Pulmonary artery endothelial cell (primary cell): Measurements from ENCODE around the gene BDKRB2. TPM values are rescaled to one million over a fixed set of nuclear protein-coding genes. Genes with fewer than 3 reads are reported as not detected.

Experiments
- DNase-seq: peaks from one replicate; pipeline ENCODE4 v3.0.0-alpha.2; 2011; ENCODE audit warnings: low read depth, low spot score
- total RNA-seq: library from RNA; depleted of rRNA; stranded (reverse); fragments of >200 nt; gene quantifications from 2 replicates; pipeline ENCODE4 v1.2.3, GENCODE V29; 2014

Gene BDKRB2
- total RNA-seq, 1 donor from 2014 or later = not detected

DNA sequence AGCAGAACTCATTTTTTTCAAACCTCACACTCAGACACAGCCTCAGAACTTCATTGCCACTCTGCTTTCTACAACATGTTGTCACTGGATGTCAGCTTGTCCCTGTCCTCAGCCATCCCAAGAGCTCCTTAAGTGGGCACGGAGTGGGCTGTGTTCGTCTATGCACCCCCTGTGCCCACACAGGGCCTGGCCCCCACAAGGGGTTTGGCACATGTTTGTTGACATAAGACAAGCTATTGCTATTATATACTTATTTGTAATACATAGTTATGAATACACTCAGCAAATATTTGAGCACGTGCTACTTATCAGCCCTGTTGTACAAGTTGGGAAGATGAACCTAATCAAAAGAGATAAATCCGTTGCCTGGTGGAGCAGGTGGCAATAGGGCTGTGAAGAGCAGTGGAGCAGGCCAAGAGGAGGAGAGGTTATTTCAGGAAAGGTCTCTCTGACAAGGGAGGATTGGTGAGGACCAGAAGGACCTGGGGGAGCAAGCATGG lies 47.1 kb downstream of the BDKRB2 start:
- no peak for DNase-seq

DNA sequence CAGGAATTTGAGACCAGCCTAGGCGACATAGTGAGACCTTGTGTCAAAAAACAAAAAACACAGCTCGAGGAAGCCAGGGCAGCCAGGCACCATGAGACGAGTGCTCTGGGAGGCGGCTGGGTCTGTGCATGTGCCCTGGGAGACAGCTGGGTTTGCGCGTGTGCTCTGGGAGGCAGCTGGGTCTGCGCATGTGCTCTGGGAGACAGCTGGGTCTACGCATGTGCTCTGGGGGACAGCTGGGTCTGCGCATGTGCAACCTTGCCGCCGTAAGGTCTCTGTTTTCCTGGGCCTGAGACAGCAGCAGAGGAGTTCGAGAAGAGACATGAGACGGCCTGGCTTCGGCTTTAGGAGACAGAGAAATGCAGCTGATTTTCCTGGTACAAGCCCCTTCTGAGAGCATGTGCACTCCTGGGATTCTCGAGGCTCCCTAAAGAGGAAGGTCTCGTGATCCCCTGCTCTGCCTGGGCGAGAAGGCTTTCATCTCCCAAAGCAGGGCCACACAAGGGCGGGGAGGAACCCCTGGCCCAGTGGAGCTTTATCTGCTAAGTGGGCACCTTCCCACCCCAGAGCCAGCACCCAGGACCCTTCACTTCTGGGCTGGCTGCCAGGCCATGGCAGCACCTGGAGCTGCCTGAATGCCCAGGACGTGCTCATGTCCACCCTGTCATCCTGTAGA lies 47.8 kb downstream of the BDKRB2 start:
- DNase-seq = no peak

DNA sequence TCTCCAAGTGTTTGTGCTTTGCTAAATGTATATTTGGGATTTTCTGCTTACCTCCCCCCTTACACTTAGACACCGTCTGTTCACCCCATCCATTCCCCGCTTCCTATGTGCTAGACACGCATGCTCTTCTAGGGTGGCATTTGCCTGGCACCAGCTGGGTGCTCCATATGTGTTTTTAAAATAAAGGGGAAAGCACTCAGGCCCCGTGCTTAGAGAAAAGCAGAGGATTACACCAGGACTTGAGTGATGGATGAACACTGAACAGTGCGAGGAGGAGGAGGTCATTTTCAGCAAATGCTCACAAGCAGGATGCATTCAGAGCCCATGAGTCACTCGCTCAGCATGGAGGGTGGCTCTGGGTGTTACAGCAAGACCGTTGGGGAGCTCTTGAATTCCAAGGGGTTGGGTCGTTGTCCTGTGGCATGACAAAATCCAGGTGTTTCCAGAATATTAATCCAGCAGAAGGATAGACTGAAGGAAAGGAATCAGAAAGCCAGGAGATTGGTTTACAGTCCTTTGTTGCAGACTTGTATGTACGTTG lies 48.4 kb downstream of the BDKRB2 start:
- DNase-seq = no peak

DNA sequence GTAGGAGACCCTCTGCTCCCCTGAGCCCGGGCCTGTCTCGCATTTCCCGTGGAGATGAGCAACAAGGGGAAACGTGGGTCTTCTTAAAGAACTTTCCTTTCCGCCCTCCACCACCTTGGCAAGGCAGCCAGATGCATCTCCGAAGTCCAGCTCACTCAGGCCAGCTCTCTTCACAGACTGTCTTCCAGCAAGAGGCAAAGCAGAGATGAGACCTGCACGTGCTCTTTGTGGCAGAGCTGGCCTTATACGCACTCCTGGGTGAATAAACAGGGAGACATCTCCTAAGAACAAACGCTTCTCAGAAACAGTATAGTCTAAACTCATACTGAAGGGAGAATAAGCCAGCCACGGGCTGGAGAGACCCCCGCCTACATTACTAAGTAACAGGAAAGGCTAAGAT lies 50.0 kb downstream of the BDKRB2 start:
- no peak for DNase-seq

DNA sequence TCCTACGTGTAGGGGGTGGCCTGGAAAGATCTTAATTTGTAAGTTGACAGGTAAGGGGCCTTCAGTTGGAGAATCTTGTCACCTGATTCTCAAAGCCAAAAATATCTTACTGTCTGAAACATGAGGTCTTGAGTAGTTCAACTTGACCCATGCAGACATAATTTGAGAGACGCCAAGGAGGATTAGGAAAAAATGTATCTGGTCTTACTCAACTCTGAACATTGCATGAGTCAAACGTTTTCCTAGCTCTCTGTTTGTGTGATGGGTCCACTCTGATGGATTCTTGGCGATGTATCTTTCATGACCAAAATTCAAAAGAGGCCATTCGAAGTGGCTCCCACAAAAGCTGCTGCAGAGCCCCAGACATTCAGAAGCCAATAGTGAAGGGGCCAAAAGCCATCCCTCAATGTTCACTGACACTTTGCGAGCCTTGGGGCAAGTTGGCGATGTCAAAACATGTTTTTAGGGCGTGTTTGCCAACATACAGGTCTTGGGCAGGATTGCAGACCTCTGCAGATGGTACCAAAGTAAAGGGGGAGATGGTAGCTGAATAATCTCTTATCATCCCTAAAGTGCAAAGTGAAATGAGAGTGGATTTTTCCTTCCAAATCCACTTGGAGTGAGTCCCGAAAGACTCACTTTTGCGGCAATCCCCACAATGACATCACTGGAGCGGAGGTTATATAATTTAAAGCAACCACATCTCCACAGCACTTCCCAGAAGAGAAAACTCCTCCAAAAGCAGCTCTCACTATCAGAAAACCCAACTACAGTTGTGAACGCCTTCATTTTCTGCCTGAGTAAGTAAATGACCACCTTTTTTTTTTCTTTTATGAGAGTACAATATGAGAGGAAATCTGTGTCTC lies 51.1 kb downstream of the BDKRB2 start, which contains the start of gene BDKRB1:
TSS of gene BDKRB1 (plus strand) at position 710 of the 866 bp plus-strand sequence. CDS start 7,473 bp downstream, outside the sequence.
- no peak for DNase-seq

DNA sequence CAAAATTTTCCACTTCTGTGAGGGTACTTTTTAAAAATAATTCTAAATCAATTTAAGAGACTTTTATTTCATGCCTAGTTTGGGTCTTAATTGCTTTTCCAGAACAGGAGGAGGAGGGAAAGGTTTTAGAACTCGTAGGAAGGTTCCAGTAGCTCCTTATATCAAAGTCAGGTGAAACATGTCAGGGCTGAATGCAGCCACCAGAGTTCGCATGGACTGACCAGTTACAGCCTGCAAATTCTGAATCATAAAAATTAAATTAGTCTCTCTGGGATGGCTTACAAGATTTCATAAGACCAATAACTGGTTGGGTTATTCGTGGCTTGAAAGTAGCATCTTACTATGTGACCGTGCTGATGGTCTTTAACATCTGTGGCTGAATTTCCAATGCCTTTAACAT lies 51.8 kb downstream of the BDKRB2 start:
- no peak for DNase-seq

DNA sequence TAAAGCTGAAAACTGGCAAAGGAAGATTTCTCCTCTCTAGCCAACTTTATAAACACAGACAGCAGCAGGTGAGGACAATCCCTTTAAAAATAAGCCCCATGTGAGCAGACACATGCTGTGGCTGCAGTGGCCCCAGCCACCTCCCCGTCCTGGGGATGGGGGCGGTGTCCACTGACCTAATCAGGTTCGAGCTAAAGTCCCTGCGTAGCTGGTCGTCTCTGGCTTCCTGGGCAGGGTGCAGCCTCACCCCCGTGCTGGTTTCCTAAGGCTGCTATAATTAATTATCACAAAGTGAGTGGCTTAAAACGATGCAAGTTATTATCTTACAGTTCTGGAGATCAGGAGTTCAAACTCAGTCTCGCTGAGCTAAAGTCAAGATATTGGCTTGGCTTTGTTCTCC lies 52.4 kb downstream of the BDKRB2 start:
- no peak for DNase-seq

DNA sequence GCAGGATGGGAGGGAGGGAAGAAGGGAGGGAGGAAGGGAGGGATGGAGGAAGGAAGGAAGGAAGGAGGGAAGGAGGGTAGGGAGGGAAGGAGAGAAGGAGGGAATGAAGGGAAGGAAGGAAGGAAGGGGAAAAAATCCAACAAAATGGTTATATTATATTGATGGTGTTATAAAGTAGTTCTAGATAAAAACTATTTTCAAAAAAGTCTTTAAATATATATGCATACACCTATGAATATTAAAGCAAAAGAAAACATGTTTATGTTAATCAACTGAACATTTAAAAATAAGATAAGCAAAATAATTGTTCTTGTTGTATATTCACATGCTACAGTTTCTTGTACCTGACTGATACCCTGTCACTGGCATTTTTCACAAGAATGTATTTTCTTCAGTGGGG lies 53.3 kb downstream of the BDKRB2 start:
- DNase-seq = no peak

DNA sequence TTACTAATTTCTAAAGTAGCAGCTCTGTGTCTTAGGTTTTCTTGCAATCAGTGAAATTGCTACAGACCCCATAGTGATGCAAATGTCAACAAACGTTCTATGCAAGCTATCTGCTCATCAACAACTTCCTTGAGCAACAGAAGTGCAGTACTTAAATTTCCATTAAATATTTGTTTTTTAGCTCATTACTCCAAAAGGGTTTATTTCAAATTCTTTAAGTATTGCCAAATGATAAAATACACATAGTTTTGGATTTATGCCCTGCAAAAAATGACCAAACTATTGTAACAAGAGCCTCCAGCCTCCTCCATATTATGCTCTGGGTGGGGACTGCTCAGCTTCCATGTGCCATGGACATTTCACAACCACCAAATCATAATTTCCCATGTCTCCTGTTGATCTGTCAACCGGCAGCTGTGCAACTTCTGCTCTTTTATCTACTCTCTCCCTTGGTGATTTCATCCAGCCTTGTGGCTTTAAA lies 55.7 kb downstream of the BDKRB2 start:
- DNase-seq = no peak

DNA sequence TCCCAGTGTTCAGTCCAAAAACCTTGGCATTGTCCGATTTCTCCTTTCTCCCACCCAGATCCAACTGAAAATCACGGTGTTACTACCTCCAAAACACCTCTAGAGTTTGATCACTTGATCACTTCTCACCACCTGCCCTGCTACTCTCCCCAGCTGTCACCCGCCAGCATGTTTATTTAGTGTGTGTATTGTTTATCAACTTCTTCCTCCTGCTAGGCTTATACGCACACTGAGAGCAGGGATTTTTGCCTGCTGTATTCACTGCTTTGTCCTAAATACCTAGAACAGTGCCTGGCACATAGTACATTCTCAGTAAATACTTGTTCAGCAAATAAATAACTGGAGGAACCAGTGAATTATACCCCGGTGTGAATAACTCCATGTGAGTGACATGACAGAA lies 56.4 kb downstream of the BDKRB2 start:
- DNase-seq = no peak

DNA sequence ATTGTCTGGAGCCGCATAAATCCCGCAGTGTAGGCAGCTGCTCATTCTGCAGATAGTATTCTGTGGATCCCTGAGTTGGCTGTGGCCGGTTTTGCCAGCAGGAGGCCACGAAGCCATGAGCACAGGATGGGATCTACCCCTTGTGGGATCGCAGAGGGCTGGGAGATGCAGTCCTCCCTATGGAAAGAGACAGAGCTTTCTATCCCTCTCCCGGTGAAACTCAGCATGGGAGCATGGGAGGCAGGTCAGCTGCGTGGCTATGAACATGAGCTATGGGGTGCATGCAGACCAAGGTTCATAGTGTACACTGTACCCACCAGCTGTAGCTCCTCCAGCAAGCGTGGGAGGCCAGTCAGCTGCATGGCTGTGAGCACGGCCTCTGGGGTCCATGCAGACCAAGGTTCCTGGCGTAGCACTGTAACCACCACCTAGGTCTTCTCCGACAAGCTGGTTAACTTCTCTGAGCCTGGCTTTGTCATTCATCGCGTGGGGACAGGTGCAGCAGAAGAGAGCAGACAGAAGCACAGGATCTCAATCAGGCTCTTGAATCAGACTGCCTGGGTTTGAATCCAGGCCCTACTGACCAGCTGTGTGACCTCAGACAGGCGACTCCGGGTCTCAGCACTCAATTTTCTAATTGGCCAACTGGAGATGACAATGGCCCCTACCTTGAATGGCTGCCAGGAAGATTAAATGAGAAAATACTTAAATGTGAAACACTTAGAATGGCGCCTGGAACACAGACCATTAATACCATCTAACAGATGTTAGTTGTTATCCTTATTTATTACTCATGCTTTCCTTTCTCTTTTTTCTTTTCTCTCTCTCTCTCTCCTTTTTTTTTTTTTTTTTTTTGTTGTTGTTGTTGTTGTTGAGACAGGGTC lies 57.4 kb downstream of the BDKRB2 start:
- no peak for DNase-seq

DNA sequence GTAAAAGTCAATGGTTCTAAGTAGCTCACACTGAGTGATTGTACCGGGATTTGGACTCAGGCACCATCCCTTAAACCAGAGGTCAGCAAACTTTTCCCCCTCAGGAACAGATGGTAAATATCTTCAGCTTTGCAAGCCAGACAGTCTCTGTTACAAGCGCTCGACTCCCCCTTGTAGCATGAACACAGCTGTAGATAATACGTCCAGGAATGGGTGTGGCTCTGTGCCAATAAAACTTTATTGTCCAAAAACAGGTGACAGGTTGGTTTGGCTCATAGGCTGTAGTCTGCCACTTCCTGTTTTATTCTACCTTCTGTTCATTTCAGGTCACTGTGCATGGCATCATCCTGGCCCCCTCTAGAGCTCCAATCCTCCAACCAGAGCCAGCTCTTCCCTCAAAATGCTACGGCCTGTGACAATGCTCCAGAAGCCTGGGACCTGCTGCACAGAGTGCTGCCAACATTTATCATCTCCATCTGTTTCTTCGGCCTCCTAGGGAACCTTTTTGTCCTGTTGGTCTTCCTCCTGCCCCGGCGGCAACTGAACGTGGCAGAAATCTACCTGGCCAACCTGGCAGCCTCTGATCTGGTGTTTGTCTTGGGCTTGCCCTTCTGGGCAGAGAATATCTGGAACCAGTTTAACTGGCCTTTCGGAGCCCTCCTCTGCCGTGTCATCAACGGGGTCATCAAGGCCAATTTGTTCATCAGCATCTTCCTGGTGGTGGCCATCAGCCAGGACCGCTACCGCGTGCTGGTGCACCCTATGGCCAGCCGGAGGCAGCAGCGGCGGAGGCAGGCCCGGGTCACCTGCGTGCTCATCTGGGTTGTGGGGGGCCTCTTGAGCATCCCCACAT lies 58.9 kb downstream of the BDKRB2 start:
- DNase-seq = no peak

DNA sequence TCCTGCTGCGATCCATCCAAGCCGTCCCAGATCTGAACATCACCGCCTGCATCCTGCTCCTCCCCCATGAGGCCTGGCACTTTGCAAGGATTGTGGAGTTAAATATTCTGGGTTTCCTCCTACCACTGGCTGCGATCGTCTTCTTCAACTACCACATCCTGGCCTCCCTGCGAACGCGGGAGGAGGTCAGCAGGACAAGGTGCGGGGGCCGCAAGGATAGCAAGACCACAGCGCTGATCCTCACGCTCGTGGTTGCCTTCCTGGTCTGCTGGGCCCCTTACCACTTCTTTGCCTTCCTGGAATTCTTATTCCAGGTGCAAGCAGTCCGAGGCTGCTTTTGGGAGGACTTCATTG lies 59.5 kb downstream of the BDKRB2 start:
- no peak for DNase-seq

DNA sequence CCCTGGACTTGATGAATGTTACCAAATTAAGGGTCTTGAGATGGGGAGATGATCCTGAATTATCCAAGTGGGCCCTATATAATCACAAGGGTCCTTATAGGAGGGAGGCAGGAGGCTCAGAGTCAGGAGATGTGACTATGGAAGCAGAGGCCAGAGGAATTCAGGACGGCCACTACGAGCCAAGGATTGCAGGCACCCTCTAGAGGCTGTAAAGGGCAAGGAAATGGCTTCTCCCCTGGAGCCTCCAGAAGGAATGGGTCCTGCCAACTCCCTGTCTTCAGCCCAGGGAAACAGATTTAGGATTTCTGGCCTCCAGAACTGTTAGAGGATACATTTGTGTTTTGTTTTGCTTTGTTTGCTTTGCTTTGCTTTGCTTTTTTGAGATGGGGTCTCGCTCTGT lies 60.2 kb downstream of the BDKRB2 start:
- no peak for DNase-seq

DNA sequence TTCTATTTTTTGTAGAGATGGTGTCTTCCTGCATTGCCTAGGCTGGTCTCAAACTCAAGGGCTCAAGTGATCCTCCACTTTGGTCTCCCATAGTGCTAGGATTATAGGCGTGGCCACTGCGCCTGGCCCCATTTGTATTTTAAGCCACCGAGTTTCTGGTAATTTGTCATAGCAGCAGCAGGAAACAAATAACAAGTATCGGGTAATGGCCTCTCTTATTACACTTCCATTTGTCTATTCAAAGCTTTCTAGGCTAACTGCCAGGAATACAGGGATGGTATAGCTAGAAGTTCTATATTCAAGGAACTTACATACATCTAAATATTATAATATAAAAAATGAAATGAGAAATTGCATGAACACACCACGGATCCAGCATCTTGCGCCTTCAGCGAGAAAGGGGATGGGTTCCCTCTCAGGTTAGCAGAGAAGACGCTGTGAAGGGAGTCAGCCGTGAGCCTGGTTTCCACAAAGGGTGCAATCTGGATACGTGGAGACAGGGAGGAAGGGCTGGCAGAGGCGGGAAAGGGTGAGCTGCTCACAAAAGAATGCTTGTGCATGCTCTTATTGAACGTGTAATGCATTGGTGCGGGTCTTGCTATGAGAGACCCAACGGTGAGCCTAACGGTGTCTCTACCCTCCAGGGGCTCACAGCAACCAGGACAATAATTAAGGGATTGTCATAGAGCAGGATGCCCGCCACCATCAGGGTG lies 60.9 kb downstream of the BDKRB2 start:
- no peak for DNase-seq

DNA sequence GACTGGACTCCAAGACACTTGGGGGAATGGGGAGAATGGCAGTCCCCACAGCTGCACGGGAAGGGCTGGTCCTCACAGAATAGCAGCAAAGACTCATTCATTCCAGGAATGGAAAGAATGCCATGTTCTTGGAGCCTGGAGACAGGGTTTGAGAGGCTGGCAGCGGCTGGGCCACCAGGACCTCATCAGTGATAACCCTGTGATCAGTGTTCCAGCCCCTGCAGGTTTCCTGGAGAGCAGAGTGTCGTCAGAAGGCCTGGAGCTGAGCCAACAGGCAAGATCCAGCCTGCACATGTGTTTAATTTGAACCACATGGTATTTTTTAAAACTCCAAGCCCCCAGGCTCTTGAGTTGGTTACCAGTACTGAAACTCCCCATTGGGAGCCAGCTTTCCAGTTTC lies 62.7 kb downstream of the BDKRB2 start:
- DNase-seq = no peak

DNA sequence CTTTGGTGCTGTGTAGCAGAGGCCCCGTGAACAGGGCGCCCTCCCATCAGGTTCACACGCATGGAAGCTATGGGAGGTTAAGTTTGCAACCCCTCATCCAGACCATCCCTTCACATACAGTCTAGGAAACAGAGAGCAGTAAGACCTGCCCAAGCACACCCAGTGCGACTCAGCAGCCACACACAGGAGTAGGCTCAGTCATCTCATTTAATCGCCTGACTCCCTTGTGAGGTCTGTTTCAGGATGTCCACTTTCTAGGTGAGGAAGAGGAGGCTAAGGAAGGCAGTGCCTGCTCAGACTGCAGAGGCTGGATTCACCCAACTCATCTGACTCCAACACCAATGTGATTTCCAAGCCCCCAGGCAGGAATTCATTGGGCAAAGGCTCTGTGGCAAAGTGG lies 63.3 kb downstream of the BDKRB2 start:
- no peak for DNase-seq

DNA sequence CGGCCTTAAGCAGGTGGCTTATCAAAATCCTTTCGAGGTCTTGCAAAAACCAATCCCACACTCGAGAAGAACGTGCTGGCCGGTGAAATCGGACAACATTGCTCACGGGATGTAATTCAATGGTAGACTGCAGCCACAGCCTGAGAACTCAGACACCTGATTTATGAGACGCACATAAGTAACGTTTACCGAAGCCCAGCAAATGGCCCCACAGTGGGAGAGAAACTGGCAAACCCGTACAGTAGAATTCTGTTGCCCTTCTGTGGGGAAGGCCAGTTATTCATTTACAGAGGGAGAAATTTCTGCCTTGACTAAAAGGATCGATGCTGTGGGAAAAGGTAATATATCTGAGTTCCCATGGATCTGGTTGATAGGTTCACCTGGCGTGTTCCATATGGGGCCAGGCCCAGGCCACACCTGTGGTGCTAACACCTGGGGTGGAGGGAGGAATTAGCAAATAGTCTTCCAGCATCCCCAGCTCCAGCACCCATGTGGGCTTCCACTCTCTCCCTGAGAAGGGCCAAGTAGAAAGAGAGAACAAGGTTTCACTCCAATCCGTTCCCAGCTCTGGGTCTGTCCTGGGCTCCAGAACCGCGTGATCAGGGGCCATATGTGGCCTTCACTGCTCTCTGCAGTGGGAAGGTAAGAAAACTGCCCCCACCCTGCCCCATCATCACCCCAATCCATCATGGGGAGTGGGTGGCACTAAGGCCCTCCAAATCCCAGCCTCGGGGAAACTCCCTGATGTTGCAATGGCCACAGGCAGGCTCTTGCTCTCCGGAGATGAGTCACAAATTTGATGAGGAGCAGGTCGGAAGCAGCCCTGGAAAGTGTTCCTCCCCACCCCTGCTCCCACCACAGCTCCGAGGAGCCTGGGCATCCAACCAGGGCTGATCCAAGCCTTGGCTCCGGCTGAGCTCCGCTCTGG lies 64.1 kb downstream of the BDKRB2 start:
- DNase-seq = no peak

DNA sequence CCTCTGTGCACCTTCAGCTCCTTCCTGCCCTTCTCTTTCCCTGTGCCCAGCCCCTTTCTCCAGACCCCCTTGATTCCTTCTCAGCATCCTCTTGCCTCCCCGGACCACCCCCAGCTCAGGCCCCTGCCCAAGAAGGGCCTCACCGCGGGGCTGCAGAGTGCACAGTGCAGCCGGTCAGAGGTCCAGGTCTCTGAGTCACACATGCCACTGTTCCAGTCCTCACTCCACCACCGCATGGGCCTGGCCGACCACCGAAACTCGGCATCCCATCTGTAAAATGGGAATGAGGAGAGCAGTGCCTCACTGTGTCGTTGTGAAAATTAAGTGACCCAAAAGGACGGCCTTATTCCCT lies 64.7 kb downstream of the BDKRB2 start:
- no peak for DNase-seq
